HepG2 (cell line): Measurements from ENCODE around the gene COX15. TPM values are rescaled to one million over a fixed set of nuclear protein-coding genes. Genes with fewer than 3 reads are reported as not detected.

Experiments used
- AGO1 ChIP-seq: fragments of 200-400 bp; formaldehyde crosslinking; IDR thresholded peaks from 2 replicates; pipeline ENCODE4 v1.6.1; 2017; ENCODE audit warnings: mild to moderate bottlenecking, low read depth, low read length, moderate library complexity; ENCODE audit not compliant: poor library complexity, severe bottlenecking
- ERF ChIP-seq: IDR thresholded peaks from 2 replicates; pipeline ENCODE4 v1.6.1; 2018; ENCODE audit warnings: missing biosample characterization, missing genetic modification reagents
- ETV6 ChIP-seq: sonication (generic); formaldehyde crosslinking; conservative IDR thresholded peaks from 2 replicates; pipeline ENCODE4 v1.4.0; 2020; ENCODE audit warnings: missing genetic modification reagents
- HDAC2 ChIP-seq: sonication (generic); formaldehyde crosslinking; IDR thresholded peaks from 2 replicates; pipeline ENCODE4 v1.4.0; 2020; ENCODE audit warnings: missing genetic modification reagents
- HNRNPLL ChIP-seq: fragments of 200-400 bp; formaldehyde crosslinking; IDR thresholded peaks from 2 replicates; pipeline ENCODE4 v1.6.1; 2017; ENCODE audit warnings: mild to moderate bottlenecking, low read depth, low read length; ENCODE audit not compliant: poor library complexity, severe bottlenecking
- ISL2 ChIP-seq: sonication (generic); formaldehyde crosslinking; IDR thresholded peaks from 2 replicates; pipeline ENCODE4 v1.5.0; 2020; ENCODE audit warnings: missing genetic modification reagents
- SAP130 ChIP-seq: IDR thresholded peaks from 2 replicates; pipeline ENCODE4 v1.6.1; 2016; ENCODE audit warnings: low read depth
- SOX13 ChIP-seq, 3 experiments: fragments of 450-650 bp in 1 of 3; sonication (generic) in 1 of 3; formaldehyde crosslinking in 1 of 3; IDR thresholded peaks in 2 of 3; conservative IDR thresholded peaks in 1 of 3; 2 replicates each; pipeline versions ENCODE4 v1.5.0 to v1.6.1; 2016 to 2020; ENCODE audit warnings: antibody characterized with exemption in 1 of 3, mild to moderate bottlenecking in 1 of 3, missing compliant biosample characterization in 1 of 3, missing genetic modification reagents in 1 of 3, moderate library complexity in 1 of 3
- SOX5 ChIP-seq: IDR thresholded peaks from 2 replicates; pipeline ENCODE4 v1.6.1; 2016; ENCODE audit warnings: borderline replicate concordance
- SOX6 ChIP-seq, 2 experiments: fragments of 450-650 bp in 1 of 2; sonication (generic) in 1 of 2; formaldehyde crosslinking in 1 of 2; IDR thresholded peaks; 2 replicates each; pipeline versions ENCODE4 v1.4.0 to v1.6.1; 2017 to 2020; ENCODE audit warnings: antibody characterized with exemption in 1 of 2, mild to moderate bottlenecking in 1 of 2, missing genetic modification reagents in 1 of 2
- THYN1 ChIP-seq: sonication (generic); formaldehyde crosslinking; IDR thresholded peaks from 2 replicates; pipeline ENCODE4 v1.8.1; 2023; ENCODE audit warnings: low read depth, mild to moderate bottlenecking, moderate library complexity, missing genetic modification reagents, borderline replicate concordance
- TOE1 ChIP-seq: sonication (generic); formaldehyde crosslinking; IDR thresholded peaks from 2 replicates; pipeline ENCODE4 v1.4.0; 2020; ENCODE audit warnings: mild to moderate bottlenecking, missing genetic modification reagents
- ZKSCAN8 ChIP-seq: IDR thresholded peaks from 2 replicates; pipeline ENCODE4 v1.6.1; 2016; ENCODE audit warnings: borderline replicate concordance, missing genetic modification reagents, missing compliant biosample characterization
- ZNF160 ChIP-seq: sonication (generic); formaldehyde crosslinking; IDR thresholded peaks from 2 replicates; pipeline ENCODE4 v1.8.0; 2022; ENCODE audit warnings: mild to moderate bottlenecking, inconsistent platforms, missing genetic modification reagents
- ZNF24 ChIP-seq: fragments of 450-650 bp; IDR thresholded peaks from 2 replicates; pipeline ENCODE4 v1.6.1; 2017; ENCODE audit warnings: antibody characterized with exemption, mild to moderate bottlenecking
- ZNF761 ChIP-seq: sonication (generic); formaldehyde crosslinking; conservative IDR thresholded peaks from 2 replicates; pipeline ENCODE4 v1.4.0; 2020; ENCODE audit warnings: mild to moderate bottlenecking, missing genetic modification reagents
- polyA plus RNA-seq, 8 experiments: library from polyadenylated mRNA; depleted of rRNA in 3 of 8; stranded (reverse) in 7 of 8; unstranded in 1 of 8; fragments of >200 nt; fragmentation: Illumina TruSeq in 4 of 8; extraction: Trizol in 4 of 8; gene quantifications; 2 replicates each; pipeline versions ENCODE4 v1.2.1 to v1.2.3, GENCODE V29; 2011 to 2016; ENCODE audit warnings: low read depth in 4 of 8, missing spikeins in 1 of 8, mixed read lengths in 1 of 8; ENCODE audit not compliant: insufficient read depth in 1 of 8
- total RNA-seq, 5 experiments: library from RNA; depleted of rRNA; stranded (reverse); fragments of >200 nt; fragmentation: Illumina TruSeq; extraction: Trizol; gene quantifications; 2 replicates each; pipeline ENCODE4 v1.2.3, GENCODE V29; 2016; ENCODE audit warnings: low read depth in 1 of 5
- TF ChIP-seq, protein P1 (sequence below): sonication (generic); formaldehyde crosslinking; IDR thresholded peaks from 2 replicates; pipeline ENCODE4 v1.8.1; 2023; ENCODE audit warnings: mild to moderate bottlenecking, missing genetic modification reagents
- TF ChIP-seq, protein P2 (sequence below): sonication (generic); formaldehyde crosslinking; IDR thresholded peaks from 2 replicates; pipeline ENCODE4 v1.4.0; 2020; ENCODE audit warnings: missing genetic modification reagents, borderline replicate concordance
- TF ChIP-seq, protein P3 (sequence below): sonication (generic); formaldehyde crosslinking; IDR thresholded peaks from 2 replicates; pipeline ENCODE4 v1.8.1; 2023; ENCODE audit warnings: mild to moderate bottlenecking, missing genetic modification reagents, borderline replicate concordance
- TF ChIP-seq, protein P4 (sequence below), 2 experiments: sonication (generic) in 1 of 2; formaldehyde crosslinking in 1 of 2; IDR thresholded peaks; 2 replicates each; pipeline versions ENCODE4 v1.6.1 to v1.9.0; 2014 to 2022; ENCODE audit warnings: antibody characterized with exemption in 1 of 2, borderline replicate concordance in 1 of 2, inconsistent platforms in 1 of 2, low read depth in 1 of 2, missing genetic modification reagents in 1 of 2

COX15 gene
- total and polyA plus RNA-seq, 2 of the 13 experiments (the other 11 are each of a cell fraction or from before 2014, with no cell fraction given): 19.2 to 44.7 TPM

DNA sequence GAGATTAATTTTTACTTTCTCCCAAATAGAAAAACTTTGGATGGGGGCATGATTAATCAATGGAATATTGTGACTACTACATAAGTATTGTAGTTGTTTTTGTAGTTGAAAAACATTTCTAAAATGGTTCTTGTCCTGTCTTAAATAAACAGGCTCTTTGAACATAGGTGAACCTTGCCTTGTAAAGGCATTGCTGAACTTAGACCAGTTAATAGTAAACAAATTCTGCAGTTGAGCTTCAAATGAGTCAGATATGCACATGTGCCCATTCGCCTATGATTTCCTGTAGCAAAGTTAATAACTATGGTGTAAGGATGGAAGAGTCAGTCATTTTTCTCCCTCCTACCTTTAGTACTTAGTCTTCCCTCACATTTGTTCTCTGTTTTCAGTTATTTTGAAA lies 22.7 kb upstream of the COX15 start (continued):
- TF ChIP-seq, protein P1, sequence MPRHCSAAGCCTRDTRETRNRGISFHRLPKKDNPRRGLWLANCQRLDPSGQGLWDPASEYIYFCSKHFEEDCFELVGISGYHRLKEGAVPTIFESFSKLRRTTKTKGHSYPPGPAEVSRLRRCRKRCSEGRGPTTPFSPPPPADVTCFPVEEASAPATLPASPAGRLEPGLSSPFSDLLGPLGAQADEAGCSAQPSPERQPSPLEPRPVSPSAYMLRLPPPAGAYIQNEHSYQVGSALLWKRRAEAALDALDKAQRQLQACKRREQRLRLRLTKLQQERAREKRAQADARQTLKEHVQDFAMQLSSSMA (CRISPR knock-in tag): no peak
- TF ChIP-seq SOX5 (peak; percentile 74; the same call in 1 of the 2 replicates), ETV6 (no peak), ZKSCAN8 (no peak), SOX13 (IDR thresholded peaks at IDR 0.05) (no peak), SOX13 (CRISPR knock-in tag; conservative IDR thresholded peaks at IDR 0.05 in 1 of 2, IDR thresholded peaks at IDR 0.05 in 1 of 2) (peak in 1 of 2 experiments; percentile 62; a peak in 1 of 4 replicates), THYN1 (no peak), AGO1 (no peak), ZNF24 (no peak), HDAC2 (CRISPR knock-in tag) (peak; percentile 64; the same call in 1 of the 2 replicates), SOX6 (IDR thresholded peaks at IDR 0.05) (no peak), SOX6 (CRISPR knock-in tag; IDR thresholded peaks at IDR 0.05) (peak; percentile 64; the same call in 1 of the 2 replicates), ZNF761 (CRISPR knock-in tag) (no peak), SAP130 (peak; percentile 85), ZNF160 (CRISPR knock-in tag) (no peak), TOE1 (CRISPR knock-in tag) (no peak), ERF (CRISPR knock-in tag) (peak; percentile 68), HNRNPLL (no peak), ISL2 (CRISPR knock-in tag) (peak; percentile 55)
- TF ChIP-seq, protein P2, sequence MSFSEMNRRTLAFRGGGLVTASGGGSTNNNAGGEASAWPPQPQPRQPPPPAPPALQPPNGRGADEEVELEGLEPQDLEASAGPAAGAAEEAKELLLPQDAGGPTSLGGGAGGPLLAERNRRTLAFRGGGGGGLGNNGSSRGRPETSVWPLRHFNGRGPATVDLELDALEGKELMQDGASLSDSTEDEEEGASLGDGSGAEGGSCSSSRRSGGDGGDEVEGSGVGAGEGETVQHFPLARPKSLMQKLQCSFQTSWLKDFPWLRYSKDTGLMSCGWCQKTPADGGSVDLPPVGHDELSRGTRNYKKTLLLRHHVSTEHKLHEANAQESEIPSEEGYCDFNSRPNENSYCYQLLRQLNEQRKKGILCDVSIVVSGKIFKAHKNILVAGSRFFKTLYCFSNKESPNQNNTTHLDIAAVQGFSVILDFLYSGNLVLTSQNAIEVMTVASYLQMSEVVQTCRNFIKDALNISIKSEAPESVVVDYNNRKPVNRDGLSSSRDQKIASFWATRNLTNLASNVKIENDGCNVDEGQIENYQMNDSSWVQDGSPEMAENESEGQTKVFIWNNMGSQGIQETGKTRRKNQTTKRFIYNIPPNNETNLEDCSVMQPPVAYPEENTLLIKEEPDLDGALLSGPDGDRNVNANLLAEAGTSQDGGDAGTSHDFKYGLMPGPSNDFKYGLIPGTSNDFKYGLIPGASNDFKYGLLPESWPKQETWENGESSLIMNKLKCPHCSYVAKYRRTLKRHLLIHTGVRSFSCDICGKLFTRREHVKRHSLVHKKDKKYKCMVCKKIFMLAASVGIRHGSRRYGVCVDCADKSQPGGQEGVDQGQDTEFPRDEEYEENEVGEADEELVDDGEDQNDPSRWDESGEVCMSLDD (CRISPR knock-in tag): no peak
- TF ChIP-seq, protein P3, sequence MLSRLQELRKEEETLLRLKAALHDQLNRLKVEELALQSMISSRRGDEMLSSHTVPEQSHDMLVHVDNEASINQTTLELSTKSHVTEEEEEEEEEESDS (CRISPR knock-in tag): no peak
- TF ChIP-seq, protein P4, sequence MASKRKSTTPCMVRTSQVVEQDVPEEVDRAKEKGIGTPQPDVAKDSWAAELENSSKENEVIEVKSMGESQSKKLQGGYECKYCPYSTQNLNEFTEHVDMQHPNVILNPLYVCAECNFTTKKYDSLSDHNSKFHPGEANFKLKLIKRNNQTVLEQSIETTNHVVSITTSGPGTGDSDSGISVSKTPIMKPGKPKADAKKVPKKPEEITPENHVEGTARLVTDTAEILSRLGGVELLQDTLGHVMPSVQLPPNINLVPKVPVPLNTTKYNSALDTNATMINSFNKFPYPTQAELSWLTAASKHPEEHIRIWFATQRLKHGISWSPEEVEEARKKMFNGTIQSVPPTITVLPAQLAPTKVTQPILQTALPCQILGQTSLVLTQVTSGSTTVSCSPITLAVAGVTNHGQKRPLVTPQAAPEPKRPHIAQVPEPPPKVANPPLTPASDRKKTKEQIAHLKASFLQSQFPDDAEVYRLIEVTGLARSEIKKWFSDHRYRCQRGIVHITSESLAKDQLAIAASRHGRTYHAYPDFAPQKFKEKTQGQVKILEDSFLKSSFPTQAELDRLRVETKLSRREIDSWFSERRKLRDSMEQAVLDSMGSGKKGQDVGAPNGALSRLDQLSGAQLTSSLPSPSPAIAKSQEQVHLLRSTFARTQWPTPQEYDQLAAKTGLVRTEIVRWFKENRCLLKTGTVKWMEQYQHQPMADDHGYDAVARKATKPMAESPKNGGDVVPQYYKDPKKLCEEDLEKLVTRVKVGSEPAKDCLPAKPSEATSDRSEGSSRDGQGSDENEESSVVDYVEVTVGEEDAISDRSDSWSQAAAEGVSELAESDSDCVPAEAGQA (IDR thresholded peaks at IDR 0.05; ENCODE audit: low read depth): no peak
- TF ChIP-seq, protein P4 (CRISPR knock-in tag; IDR thresholded peaks at IDR 0.05; ENCODE audit: borderline replicate concordance): no peak
